ENCODE data around the gene DUS4L.

The DUS4L gene

DNA sequence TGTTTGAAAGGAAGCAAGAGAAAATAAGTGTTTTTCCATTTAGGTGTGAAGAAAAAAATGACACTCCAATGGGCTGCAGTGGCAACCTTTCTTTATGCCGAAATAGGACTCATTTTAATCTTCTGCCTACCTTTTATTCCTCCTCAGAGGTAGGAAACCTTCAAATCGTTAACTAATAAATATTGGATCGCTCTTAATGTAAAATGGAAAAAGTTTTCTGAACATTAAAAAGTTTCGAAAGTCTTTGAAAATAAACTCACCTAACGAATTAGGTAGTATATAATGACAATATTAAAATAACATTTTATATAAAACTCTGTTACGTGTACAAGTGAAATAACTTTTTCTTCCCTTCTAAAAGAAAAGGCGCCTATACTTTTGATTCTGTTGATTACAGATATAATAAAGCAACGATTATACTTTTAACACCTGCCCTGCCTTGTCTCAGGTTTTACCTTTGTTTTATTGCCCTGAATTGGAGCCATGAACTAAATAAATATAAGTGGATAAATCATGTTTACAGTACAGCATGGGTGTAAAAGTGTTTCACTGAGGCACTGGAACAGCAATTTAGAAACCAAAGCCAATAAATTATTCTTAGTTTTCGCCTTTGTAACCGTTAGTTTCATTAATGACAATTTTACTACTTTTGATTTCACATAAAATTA is 17.1 kb downstream of the DUS4L start:
- no peak for DNase-seq

DNA sequence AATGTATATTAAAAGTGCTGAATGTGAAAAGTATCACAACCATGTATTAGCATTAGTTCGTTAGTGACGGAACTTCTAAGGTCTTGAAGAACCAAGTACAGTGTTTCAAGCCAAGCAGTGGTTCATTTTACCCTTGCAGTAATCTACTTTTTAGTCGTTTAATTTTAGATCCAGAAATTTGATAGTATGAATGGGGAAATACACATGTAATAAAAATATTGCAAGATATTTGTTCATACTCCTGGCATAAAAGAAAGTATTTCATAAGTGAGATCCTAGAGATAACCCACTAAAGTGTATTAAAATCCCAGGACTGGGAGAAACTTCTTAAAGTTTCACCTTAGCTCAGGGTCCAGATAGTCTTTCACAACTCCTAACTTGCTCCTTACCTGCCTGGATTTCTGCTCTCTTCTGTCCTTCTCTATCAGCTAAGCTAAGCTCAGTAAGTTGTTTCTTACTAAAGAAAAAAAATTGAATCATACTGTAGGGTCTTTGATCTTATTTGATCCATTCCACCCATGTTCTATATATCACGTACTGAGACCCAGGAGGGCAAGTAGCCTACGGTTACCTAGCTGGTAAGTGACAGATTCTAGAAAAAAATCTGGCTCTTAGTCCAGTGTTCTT is 17.7 kb downstream of the DUS4L start:
- DNase-seq = no peak

DNA sequence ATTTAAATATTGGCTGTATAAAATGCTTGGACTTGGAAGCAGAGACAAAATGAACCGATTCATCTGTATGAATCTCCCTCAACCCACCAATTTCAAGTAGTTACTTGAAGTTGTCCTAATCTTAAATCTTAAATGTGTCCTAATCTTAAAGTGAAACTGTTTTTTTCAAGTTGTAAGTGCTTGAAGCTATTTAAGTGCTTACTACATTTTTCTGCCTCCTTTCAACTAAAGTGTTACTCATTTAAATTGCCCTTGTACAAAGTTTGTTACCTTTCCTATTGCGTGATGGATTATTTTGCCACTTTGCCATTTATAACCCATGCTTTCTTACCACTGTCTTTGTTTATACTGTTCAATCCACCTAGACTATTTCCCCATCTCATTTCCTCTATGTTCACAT is 19.1 kb downstream of the DUS4L start:
- DNase-seq = no peak

GRCh38 chr7:107584716-107585115 is 20.9 kb downstream of the DUS4L start:
- DNase-seq = no peak

- DNase-seq = no peak
Measured at GRCh38 chr7:107588529-107589130, 24.9 kb downstream of the DUS4L start.

DNA sequence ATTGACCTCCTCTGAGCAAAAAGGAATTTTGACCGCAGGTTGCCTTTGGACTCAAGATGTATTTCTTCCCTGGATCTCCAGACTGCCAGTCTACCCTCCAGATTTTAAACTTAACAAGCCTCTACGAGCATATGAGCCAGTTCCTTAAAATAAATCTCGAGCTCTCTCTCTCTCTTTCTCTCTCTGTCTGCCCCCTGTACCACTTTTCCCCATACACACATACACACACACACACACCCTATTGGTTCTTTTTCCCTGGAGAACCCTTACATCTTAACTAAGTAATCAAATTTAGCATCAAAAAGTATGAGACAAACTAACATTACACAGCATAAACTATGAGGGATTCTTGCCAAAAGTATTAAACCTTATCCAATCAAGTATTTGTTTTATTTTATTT is 27.6 kb downstream of the DUS4L start:
- peak; percentile 36 for DNase-seq

GRCh38 chr7:107592361-107593024 is 28.7 kb downstream of the DUS4L start:
- peak; percentile 98 for DNase-seq

- no peak for DNase-seq
Measured at GRCh38 chr7:107593025-107593410, 29.2 kb downstream of the DUS4L start.

DNA sequence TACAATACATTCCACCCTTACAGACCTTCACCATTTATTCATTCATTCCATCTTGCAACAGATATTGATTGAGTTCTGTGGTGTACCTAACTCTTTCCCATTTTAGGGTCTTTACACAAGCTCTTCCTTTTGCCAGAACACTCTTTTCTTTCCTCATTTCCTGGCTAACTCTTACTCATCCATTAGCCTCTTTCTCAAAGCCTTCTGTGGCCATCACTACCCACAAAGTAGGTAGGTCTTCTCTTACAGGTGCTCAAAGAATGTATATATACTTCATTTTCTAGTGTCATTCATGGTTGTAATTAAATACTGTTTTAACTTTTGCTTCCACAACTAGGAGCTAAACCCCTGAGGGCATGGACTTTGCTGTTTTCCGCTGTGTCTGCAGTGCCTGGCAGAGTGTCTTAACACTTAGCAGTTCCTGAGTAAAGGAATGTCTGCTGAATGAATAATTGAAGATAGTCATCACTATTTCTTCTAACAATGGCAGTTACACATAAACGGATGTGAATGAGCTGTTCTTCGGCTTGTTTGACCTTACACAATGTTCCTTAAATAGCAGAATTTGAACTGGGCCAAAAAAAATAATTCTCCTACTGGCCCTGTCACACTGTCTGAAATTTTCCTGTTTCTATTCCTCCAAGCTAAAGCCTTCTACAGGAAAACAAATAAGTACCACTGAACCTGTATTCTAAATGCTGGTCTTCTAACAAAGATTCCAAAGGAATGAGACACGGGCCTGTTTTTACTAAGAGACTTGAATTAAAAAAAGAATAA is 31.4 kb downstream of the DUS4L start:
- peak; percentile 98 for DNase-seq

- DNase-seq = peak; percentile 29
Measured at GRCh38 chr7:107596881-107597581, 33.3 kb downstream of the DUS4L start.

GRCh38 chr7:107597582-107597916 is 33.8 kb downstream of the DUS4L start:
- DNase-seq = no peak

DNA sequence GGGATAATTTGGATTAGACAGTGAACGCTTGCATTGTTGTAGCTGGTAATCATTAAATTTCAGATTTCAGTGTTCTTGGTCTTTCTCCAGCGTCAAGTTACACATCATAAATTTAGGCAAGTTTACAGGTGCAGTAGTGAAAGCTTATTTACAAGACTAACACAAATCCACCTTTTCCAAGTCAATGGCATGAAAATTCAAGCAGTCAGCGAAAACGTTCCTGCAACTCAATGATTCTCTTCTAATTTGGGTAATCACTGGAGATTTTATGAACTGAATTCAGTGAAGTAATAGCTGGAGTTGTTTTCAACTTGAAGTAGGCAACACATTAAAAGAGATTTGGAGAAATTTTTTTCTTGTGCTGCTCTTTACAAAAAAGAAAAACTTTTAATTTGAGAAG is 34.2 kb downstream of the DUS4L start:
- DNase-seq = no peak

- DNase-seq = no peak
Measured at GRCh38 chr7:107599262-107599661, 35.5 kb downstream of the DUS4L start.

DNA sequence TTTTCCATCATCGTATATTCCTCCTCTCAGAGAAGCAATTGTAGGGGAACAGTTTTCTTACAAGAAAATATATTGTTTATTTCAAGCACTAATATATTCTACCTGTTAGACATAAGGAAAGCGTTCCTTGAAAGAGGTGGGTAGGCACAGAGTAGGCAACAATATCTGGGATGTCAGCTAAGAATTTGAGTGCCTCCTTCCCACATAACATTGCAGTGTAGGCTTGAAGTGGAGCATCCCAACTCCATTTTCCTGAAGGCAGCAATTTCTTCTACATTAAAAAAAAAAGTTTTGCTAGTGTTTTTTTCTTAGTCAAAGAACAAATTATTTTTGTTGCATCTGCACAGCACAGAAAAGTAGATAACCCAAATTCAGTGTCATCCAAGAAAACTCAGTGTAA is 37.0 kb downstream of the DUS4L start:
- no peak for DNase-seq

DNA sequence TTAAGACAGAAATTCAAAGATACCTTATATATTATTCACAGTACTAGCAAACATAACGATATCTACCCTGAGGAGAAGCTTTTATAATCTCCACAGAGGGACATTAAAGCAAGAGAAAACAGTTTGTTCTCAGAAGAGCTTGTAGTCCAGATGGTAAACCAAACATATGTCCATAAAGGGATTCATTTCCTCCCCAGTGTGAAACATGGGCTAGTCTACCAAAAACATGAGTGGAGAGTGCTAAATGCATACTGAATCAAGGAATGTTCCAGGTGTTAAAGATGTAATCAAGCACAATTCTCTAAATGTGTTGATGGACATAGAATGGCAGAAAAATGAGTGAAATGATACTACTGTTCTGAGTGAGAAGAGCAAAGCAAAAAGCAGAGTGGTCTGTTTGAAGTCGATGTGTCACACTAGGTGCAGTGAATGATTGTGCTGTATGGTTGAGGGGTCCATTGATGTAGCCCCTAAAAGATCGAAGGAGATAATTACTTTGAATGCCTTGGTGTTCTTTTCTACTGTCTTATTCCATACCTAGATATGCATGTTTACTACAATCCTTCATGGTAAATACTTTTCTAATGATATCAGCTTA is 41.5 kb downstream of the DUS4L start:
- DNase-seq = no peak

GRCh38 chr7:107606303-107606702 is 42.5 kb downstream of the DUS4L start:
- DNase-seq = no peak

- DNase-seq = no peak
Measured at GRCh38 chr7:107609811-107610261, 46.1 kb downstream of the DUS4L start.

- no peak for DNase-seq
Measured at GRCh38 chr7:107610323-107610722, 46.6 kb downstream of the DUS4L start.

- no peak for DNase-seq
Measured at GRCh38 chr7:107613439-107613838, 49.7 kb downstream of the DUS4L start.

GRCh38 chr7:107613948-107614347 is 50.2 kb downstream of the DUS4L start:
- DNase-seq = no peak

DNA sequence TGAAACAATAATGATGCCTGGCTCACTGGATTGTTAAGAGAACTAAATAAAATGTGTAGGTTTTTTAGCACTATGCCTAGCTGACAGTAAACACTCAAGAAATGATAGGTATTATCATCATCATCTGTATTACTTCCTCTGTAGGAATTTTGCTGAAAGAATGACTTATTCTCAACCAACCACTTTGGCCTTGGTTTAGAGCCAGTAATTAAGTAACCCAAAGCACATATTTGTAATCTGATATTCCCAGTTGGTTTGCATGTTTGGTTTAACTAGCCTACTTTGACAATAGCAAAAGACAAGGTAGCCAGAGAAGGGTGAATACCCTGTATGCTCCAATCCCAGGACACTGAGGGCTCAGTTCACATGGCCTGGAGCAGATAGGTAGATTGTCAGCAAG is 50.7 kb downstream of the DUS4L start:
- DNase-seq = peak; percentile 85
